HepG2 (cell line): ENCODE measurements around the gene TBX6. TPM values are rescaled to one million over a fixed set of nuclear protein-coding genes. Genes with fewer than 3 reads are reported as not detected.
A peak's percentile ranks its signal among the peaks of the same experiment; 100 is the strongest.

Experiments
- EED ChIP-seq: sonication (generic); formaldehyde crosslinking; IDR thresholded peaks from 2 replicates; pipeline ENCODE4 v1.5.0; 2020; ENCODE audit warnings: mild to moderate bottlenecking, missing genetic modification reagents
- EZH2 ChIP-seq: conservative IDR thresholded peaks from 2 replicates; pipeline ENCODE4 v1.6.1; 2012; ENCODE audit warnings: mild to moderate bottlenecking, low read depth, low read length, moderate library complexity
- GATAD1 ChIP-seq: IDR thresholded peaks from 2 replicates; pipeline ENCODE4 v1.6.1; 2016; ENCODE audit warnings: missing genetic modification reagents, missing compliant biosample characterization
- GRHL1 ChIP-seq: sonication (generic); formaldehyde crosslinking; conservative IDR thresholded peaks from 2 replicates; pipeline ENCODE4 v1.8.0; 2022; ENCODE audit warnings: missing genetic modification reagents
- HHEX ChIP-seq: IDR thresholded peaks from 2 replicates; pipeline ENCODE4 v1.6.1; 2016; ENCODE audit warnings: control low read depth
- KDM1A ChIP-seq: IDR thresholded peaks from 2 replicates; pipeline ENCODE4 v1.6.1; 2016; ENCODE audit warnings: missing compliant biosample characterization
- MAX ChIP-seq: IDR thresholded peaks from 2 replicates; pipeline ENCODE4 v1.6.1; 2012; ENCODE audit warnings: inconsistent platforms
- PHB2 ChIP-seq: fragments of 450-650 bp; IDR thresholded peaks from 2 replicates; pipeline ENCODE4 v1.6.1; 2018; ENCODE audit not compliant: partially characterized antibody
- PHF20 ChIP-seq: sonication (generic); formaldehyde crosslinking; IDR thresholded peaks from 2 replicates; pipeline ENCODE4 v1.5.0; 2020; ENCODE audit warnings: mild to moderate bottlenecking, missing genetic modification reagents
- RAD51 ChIP-seq: fragments of 450-650 bp; IDR thresholded peaks from 2 replicates; pipeline ENCODE4 v1.6.1; 2016; ENCODE audit warnings: borderline replicate concordance
- SKIL ChIP-seq: sonication (generic); formaldehyde crosslinking; IDR thresholded peaks from 2 replicates; pipeline ENCODE4 v1.8.0; 2022; ENCODE audit warnings: missing genetic modification reagents, mild to moderate bottlenecking, moderate library complexity, borderline replicate concordance
- TAF1 ChIP-seq: sonication (generic); formaldehyde crosslinking; IDR thresholded peaks from 2 replicates; pipeline ENCODE4 v1.4.0; 2020; ENCODE audit warnings: missing genetic modification reagents
- ZBTB7B ChIP-seq: sonication (generic); formaldehyde crosslinking; IDR thresholded peaks from 2 replicates; pipeline ENCODE4 v1.4.0; 2020; ENCODE audit warnings: missing genetic modification reagents
- ZNF430 ChIP-seq: sonication (generic); formaldehyde crosslinking; IDR thresholded peaks from 2 replicates; pipeline ENCODE4 v1.9.0; 2021; ENCODE audit warnings: mild to moderate bottlenecking, missing genetic modification reagents
- ZSCAN20 ChIP-seq: sonication (generic); formaldehyde crosslinking; IDR thresholded peaks from 2 replicates; pipeline ENCODE4 v1.4.0; 2020; ENCODE audit warnings: missing genetic modification reagents, mild to moderate bottlenecking, borderline replicate concordance
- polyA plus RNA-seq, 8 experiments: library from polyadenylated mRNA; depleted of rRNA in 3 of 8; stranded (reverse) in 7 of 8; unstranded in 1 of 8; fragments of >200 nt; fragmentation: Illumina TruSeq in 4 of 8; extraction: Trizol in 4 of 8; gene quantifications; 2 replicates each; pipeline versions ENCODE4 v1.2.1 to v1.2.3, GENCODE V29; 2011 to 2016; ENCODE audit warnings: low read depth in 4 of 8, missing spikeins in 1 of 8, mixed read lengths in 1 of 8; ENCODE audit not compliant: insufficient read depth in 1 of 8
- total RNA-seq, 5 experiments: library from RNA; depleted of rRNA; stranded (reverse); fragments of >200 nt; fragmentation: Illumina TruSeq; extraction: Trizol; gene quantifications; 2 replicates each; pipeline ENCODE4 v1.2.3, GENCODE V29; 2016; ENCODE audit warnings: low read depth in 1 of 5
- TF ChIP-seq, protein P1 (sequence below), 2 experiments: fragments of 450-650 bp in 1 of 2; sonication (generic) in 1 of 2; formaldehyde crosslinking; IDR thresholded peaks; 2 replicates each; pipeline versions ENCODE4 v1.5.0 to v1.8.0; 2020 to 2022; ENCODE audit warnings: mild to moderate bottlenecking in 1 of 2, missing genetic modification reagents in 1 of 2
- TF ChIP-seq, protein P2 (sequence below): sonication (generic); formaldehyde crosslinking; IDR thresholded peaks from 2 replicates; pipeline ENCODE4 v1.5.1; 2020; ENCODE audit warnings: mild to moderate bottlenecking, missing genetic modification reagents, borderline replicate concordance
- TF ChIP-seq, protein P3 (sequence below): sonication (generic); formaldehyde crosslinking; conservative IDR thresholded peaks from 2 replicates; pipeline ENCODE4 v1.5.0; 2020; ENCODE audit warnings: missing genetic modification reagents
- TF ChIP-seq, protein P4 (sequence below): sonication (generic); formaldehyde crosslinking; IDR thresholded peaks from 2 replicates; pipeline ENCODE4 v1.8.0; 2022; ENCODE audit warnings: mild to moderate bottlenecking, missing genetic modification reagents, moderate library complexity

Gene TBX6
- total and polyA plus RNA-seq, 2 of the 13 experiments (the other 11 are each of a cell fraction or from before 2014, with no cell fraction given) = 0.24 to 0.42 TPM

- TF ChIP-seq, protein P1, sequence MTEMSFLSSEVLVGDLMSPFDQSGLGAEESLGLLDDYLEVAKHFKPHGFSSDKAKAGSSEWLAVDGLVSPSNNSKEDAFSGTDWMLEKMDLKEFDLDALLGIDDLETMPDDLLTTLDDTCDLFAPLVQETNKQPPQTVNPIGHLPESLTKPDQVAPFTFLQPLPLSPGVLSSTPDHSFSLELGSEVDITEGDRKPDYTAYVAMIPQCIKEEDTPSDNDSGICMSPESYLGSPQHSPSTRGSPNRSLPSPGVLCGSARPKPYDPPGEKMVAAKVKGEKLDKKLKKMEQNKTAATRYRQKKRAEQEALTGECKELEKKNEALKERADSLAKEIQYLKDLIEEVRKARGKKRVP (CRISPR knock-in tag; IDR thresholded peaks at IDR 0.05) = peak in 1 of 2 experiments; percentile 73; a peak in 2 of 4 replicates
- TF ChIP-seq HHEX = 0 out of 2 replicates have a peak, but pooled peaks have one; percentile 23
- TF ChIP-seq, protein P2, sequence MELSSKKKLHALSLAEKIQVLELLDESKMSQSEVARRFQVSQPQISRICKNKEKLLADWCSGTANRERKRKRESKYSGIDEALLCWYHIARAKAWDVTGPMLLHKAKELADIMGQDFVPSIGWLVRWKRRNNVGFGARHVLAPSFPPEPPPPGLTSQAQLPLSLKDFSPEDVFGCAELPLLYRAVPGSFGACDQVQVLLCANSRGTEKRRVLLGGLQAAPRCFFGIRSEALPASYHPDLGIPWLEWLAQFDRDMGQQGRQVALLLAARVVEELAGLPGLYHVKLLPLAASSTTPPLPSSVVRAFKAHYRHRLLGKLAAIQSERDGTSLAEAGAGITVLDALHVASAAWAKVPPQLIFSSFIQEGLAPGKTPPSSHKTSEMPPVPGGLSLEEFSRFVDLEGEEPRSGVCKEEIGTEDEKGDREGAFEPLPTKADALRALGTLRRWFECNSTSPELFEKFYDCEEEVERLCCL (CRISPR knock-in tag) = peak; percentile 67; the same call in 1 of the 2 replicates
- TF ChIP-seq MAX = peak; percentile 98
- TF ChIP-seq ZNF430 (CRISPR knock-in tag) = peak; percentile 98
- peak; percentile 90 for TF ChIP-seq SKIL (CRISPR knock-in tag)
- TF ChIP-seq PHF20 (CRISPR knock-in tag) = peak; percentile 83
- TF ChIP-seq GRHL1 = no peak; the same call in 1 of the 2 replicates
- TF ChIP-seq, protein P3, sequence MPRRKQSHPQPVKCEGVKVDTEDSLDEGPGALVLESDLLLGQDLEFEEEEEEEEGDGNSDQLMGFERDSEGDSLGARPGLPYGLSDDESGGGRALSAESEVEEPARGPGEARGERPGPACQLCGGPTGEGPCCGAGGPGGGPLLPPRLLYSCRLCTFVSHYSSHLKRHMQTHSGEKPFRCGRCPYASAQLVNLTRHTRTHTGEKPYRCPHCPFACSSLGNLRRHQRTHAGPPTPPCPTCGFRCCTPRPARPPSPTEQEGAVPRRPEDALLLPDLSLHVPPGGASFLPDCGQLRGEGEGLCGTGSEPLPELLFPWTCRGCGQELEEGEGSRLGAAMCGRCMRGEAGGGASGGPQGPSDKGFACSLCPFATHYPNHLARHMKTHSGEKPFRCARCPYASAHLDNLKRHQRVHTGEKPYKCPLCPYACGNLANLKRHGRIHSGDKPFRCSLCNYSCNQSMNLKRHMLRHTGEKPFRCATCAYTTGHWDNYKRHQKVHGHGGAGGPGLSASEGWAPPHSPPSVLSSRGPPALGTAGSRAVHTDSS = no peak; the same call in 1 of the 2 replicates
- no peak for TF ChIP-seq RAD51
- TF ChIP-seq GATAD1 (CRISPR knock-in tag) = peak; percentile 81
- no peak; the same call in none of the 2 replicates for TF ChIP-seq ZBTB7B (CRISPR knock-in tag)
- no peak for TF ChIP-seq PHB2
- peak; percentile 87; the same call in 1 of the 2 replicates for TF ChIP-seq EED
- TF ChIP-seq TAF1 (CRISPR knock-in tag) = peak; percentile 92
- no peak; the same call in none of the 2 replicates for TF ChIP-seq ZSCAN20 (CRISPR knock-in tag)
- no peak; the same call in 1 of the 2 replicates for TF ChIP-seq KDM1A (CRISPR knock-in tag)
- TF ChIP-seq, protein P4, sequence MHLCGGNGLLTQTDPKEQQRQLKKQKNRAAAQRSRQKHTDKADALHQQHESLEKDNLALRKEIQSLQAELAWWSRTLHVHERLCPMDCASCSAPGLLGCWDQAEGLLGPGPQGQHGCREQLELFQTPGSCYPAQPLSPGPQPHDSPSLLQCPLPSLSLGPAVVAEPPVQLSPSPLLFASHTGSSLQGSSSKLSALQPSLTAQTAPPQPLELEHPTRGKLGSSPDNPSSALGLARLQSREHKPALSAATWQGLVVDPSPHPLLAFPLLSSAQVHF (CRISPR knock-in tag) = 0 out of 2 replicates have a peak, but pooled peaks have one; percentile 87
- no peak for TF ChIP-seq EZH2
Observed at GRCh38 chr16:30065102-30065942, 26.4 kb downstream of the TBX6 start, which contains the start of gene ALDOA (continued).
